GM21515 (cell line): ENCODE results near the gene DPEP2NB.

Experiments used
- ATAC-seq: cut with Tn5 transposase; IDR thresholded peaks from one replicate; pipeline ENCODE4 v1.9.1; 2021; ENCODE audit not compliant: unreplicated experiment

Gene DPEP2NB

GRCh38 chr16:67964477-67965131 lies 51.1 kb downstream of the DPEP2NB start:
- no peak for ATAC-seq

- no peak for ATAC-seq
These were observed 51.9 kb downstream of the DPEP2NB start for GRCh38 chr16:67963662-67964321.
